GM10847 (cell line): Measurements from ENCODE around the gene FBXO38.

Source experiments
- POLR2A ChIP-seq: IDR thresholded peaks from 2 replicates; pipeline ENCODE4 v1.6.1; 2011; ENCODE audit not compliant: insufficient read length; ENCODE audit errors: extremely low read depth

The FBXO38 gene

DNA sequence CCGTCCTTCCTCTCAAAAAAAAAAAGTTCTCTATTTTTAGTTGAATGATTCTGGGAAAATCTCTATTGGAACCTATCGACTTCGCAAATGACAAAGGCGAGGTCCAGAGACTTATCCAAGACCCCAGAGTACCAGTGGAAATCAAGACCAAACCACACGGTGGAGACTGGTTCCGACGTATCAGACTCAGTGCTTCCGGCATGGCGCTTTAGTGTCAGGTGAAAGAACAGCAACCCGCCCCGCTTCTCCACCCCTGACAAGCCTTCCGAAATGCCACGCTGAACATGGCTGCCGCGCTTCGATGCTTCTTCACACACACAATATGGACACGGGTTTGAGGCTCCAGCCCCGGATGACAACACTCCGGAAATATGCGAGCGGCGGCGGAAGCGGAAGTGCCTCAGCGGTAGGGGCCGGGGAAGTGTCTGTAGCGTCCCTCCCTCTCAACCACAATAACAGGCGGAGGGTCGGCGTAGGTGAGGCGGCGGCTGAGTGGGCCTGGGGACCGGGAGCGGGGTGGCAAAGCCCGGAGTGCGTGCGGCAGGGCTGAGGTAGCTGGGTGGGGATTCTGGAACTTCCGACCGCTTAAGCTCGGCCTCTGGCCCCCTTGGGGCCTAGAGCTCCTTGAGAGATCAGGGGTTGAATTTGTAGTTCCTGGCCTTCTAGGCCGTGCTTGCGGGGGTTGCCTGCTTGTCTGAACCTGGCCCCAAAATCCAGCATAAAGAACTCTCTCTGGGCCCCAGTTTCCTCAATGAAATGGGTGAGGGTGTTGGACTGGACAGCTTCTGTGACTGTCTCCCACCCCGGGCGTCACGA is at the start of gene FBXO38:
TSS of gene FBXO38 (plus strand) at position 395 of the 816 bp plus-strand sequence. CDS start 10,819 bp downstream, outside the sequence.
- peak; percentile 61 for TF ChIP-seq POLR2A

DNA sequence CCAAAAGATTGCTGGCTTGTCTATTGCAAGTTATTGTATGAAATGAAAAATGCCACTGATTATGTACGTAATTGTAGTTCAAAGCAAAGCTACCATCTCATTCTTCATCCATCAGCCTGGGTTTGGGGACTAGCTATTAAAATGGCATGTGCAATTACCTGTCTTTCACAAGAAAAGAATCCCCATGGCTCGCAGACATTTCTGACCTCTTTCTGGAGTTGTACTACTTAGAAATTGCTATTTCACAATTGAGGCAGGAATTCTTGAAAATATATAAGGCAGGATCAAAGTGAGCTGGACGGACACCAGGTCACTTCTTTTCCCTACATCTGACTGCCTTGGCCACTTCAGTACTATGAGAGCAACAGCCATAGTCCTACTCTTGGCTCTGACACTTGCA is 48.5 kb upstream of the FBXO38 start, which contains the start of gene SPINK9:
TSS of gene SPINK9 (plus strand) at position 301 of the 400 bp plus-strand sequence. CDS start at position 356, 55 bp downstream.
- no peak for TF ChIP-seq POLR2A

- no peak for TF ChIP-seq POLR2A
Measured at GRCh38 chr5:148336704-148337435, 46.9 kb upstream of the FBXO38 start.

DNA sequence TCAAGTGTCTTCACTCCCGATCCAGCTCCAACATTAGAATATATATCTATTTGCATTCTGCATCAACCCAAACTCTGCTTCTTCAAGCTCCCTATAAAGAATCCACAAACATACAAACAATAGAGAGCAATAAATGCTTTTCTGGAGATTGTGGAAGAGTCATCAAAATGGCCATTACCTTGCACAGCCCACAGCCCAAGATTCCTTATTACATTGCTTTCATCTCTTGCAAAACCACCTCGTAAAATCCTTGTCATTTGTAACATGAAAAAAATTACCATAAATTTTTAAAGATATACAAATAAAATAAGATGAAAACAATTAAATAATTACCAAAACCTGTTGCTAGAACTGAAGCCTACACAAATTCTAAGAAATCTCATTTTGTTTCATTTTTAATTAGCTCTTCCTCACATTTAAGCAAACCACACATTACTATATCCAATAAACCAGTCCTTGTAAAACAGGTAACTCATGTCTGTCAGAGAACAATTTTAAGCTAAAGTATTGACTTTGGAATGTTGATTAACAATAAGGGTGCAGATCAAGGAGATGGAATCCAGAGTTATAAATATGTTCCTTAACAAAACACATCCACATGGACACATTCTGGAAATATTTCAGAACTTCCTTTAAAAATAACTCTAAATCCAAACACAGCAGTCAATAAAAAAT is 41.2 kb upstream of the FBXO38 start:
- TF ChIP-seq POLR2A: no peak

GRCh38 chr5:148343046-148343407 is 40.7 kb upstream of the FBXO38 start:
- TF ChIP-seq POLR2A: no peak

GRCh38 chr5:148343603-148344487 is 39.9 kb upstream of the FBXO38 start:
- TF ChIP-seq POLR2A: no peak

DNA sequence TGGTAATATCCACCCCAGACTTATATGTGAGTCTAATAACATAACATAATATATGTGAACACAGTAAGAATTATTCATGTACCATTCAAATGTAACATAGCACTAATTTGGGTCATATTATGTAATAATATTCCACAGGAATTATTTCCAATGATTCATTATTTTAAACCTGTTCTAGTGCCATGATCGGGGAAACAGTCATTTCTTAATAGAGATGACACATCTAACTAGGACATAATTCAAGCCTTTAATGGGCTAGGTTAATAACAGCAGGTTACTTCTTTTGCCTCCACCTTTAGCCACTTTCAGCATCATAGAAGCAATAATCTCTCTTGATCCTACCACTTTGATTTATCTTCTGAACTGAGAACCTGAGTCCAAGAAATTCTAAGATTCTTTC is 36.1 kb upstream of the FBXO38 start:
- TF ChIP-seq POLR2A: no peak

DNA sequence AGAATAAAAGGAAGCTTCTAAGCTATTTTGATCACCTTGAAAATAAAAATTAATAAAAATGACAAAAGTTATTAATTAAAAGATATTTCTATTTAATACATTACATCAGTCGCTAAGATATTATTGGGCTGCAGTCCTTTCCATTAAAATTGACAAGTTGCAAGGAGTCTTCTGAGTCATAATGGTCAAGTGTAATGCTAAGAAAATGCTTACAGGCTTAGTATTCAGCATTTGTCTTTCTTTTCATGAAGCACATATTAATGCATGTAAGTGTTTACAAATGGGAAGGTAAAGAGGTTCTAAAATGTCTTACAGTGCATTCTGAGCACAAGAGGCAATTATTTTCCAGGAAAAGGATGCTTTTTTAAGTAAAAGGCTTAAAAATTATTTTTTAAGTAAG is 31.1 kb upstream of the FBXO38 start:
- no peak for TF ChIP-seq POLR2A

GRCh38 chr5:148353634-148354033 is 30.1 kb upstream of the FBXO38 start:
- no peak for TF ChIP-seq POLR2A

- no peak for TF ChIP-seq POLR2A
Measured at GRCh38 chr5:148364343-148364742, 19.4 kb upstream of the FBXO38 start.

DNA sequence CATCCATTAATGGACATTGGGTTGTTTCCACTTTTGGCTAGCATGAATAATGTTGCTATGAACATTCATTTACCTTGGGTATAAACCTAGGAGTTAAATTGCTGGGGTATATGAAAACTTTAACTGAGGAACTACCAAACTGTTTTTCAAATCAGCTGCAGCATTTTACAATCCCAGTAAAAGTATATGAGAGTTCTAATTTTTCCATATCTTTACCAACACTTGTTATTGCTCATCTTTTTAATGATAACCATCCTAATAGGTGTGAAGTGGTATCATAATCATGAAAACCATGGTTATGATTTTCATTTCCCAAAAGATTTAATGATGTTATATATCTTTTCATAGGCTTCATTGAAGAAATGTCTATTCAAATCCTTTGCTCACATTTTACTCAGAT is 15.5 kb upstream of the FBXO38 start:
- TF ChIP-seq POLR2A: no peak

GRCh38 chr5:148372166-148372725 is 11.5 kb upstream of the FBXO38 start:
- no peak for TF ChIP-seq POLR2A

DNA sequence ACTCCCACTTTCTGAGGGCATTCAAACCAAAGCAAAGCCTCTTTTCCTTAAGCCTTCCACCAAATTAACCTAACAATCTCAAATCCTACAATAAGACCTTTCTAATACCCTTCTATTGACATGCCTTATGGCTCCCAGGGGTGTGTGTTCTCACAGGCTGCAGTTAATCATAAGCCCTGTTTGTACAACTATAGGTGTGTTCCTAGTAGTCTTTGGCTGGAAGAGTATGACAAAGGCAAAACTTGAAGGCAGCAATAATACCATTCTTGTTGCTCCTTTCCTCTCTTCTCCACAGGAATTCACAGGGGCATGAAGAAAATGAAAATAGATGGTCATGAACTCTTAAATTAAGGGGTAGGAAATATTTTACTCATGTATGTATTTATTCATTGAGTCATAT is 10.9 kb upstream of the FBXO38 start:
- TF ChIP-seq POLR2A: no peak

DNA sequence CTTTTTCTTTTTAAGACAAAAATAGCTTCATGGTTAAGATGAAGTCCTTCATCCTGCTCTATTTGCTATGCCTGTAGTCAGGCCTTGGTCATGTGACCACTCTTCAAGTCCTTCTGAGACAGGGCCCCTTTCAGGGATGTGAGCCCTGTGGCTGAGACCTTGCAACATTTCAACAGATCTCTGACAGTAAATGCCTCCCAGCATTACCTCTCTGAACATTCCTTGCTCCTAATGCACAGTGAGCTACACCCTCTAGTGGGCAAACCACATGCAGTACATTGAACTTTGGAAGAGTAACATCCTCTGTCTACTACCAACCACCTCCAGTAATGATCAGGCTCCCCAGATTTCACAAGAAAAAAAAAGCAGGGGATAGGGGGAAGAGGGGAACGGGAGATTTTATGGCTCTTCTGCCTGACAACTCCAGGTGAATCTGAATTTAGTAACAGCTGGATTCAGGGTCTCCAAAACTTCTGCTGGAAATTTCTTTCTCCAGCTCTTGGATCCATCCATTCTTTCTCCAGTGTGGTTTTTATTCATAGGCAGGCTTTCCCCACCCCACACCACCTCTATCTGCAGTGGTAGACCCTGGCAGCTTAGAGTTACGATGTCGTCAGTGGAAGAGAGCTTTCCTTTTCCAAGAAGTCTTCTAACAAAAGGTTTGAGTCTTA is 8.9 kb upstream of the FBXO38 start:
- TF ChIP-seq POLR2A: no peak
